Lower lobe of right lung (tissue), 2 donors: ENCODE results near the gene ABCF3. TPM values are rescaled to one million over a fixed set of nuclear protein-coding genes. Genes with fewer than 3 reads are reported as not detected.
"Not testable (repeated sequence)": the region's sequence is repeated elsewhere in the genome, so short reads cannot be mapped to it uniquely, and the experiment has no call there.

Experiments
- ATAC-seq, 2 donors: fragments of 200-7000 bp; cut with Tn5 transposase; one replicate each; pipeline ENCODE4 v1.9.1; 2020 to 2022; ENCODE audit warnings: mild to moderate bottlenecking in 2 of 2, moderate library complexity in 2 of 2
- DNase-seq: peaks from one replicate; pipeline ENCODE4 v3.0.0-alpha.2; 2020
- H3K27ac ChIP-seq: fragments of 200-600 bp; one replicate; pipeline ENCODE4 v1.8.0; 2022
- H3K27me3 ChIP-seq: fragments of 200-600 bp; one replicate; pipeline ENCODE4 v1.8.0; 2022; ENCODE audit warnings: low read depth
- H3K36me3 ChIP-seq: fragments of 200-600 bp; one replicate; pipeline ENCODE4 v1.8.0; 2022; ENCODE audit warnings: mild to moderate bottlenecking
- H3K4me1 ChIP-seq: fragments of 200-600 bp; one replicate; pipeline ENCODE4 v1.8.0; 2022
- H3K4me3 ChIP-seq: fragments of 200-600 bp; one replicate; pipeline ENCODE4 v1.8.0; 2022; ENCODE audit warnings: mild to moderate bottlenecking
- H3K9me3 ChIP-seq: fragments of 200-600 bp; one replicate; pipeline ENCODE4 v1.8.0; 2022
- CTCF ChIP-seq: fragments of 200-600 bp; IDR thresholded peaks from one replicate; pipeline ENCODE4 v1.8.0; 2022; ENCODE audit warnings: antibody characterized with exemption, mild to moderate bottlenecking
- intact Hi-C: fragments of 100-400 bp; cut with DNase I; formaldehyde crosslinking; loops from one replicate; pipeline ENCODE4 v1.11.0; 2022
- total RNA-seq: library from RNA; stranded (reverse); fragmentation: NEBNext Ultra II Directional; extraction: Animal tissue kit (Norgen Biotek cat#: 25700); gene quantifications from one replicate; pipeline ENCODE4 v1.2.1, GENCODE V29; 2021
- donor health status: DM: no; HTN: yes; CAD: no; lungs with severe emphysema.

The ABCF3 gene
- total RNA-seq, 1 donor from 2014 or later = 60.7 TPM

GRCh38 chr3:184155644-184156521, 30.1 kb upstream of the ABCF3 start:
- Histone ChIP-seq H3K4me1 (peaks cover 53% of the 10 kb centered on the region), H3K9me3 (no peaks in the 10 kb centered on the region), H3K27me3 (no peaks in the 10 kb centered on the region), H3K36me3 (no peaks in the 10 kb centered on the region), H3K4me3 (peak overlapping the region; percentile 97), H3K27ac (peak overlapping the region; percentile 88)
- TF ChIP-seq CTCF = no peak
- ATAC-seq (peak; percentile 35), DNase-seq (peak; percentile 68)
- intact Hi-C loops = no loop called here

- no peak for TF ChIP-seq CTCF
- no peaks in the 10 kb centered on the region for H3K27me3 ChIP-seq
- intact Hi-C loops = no loop called here
- peak overlapping the region; percentile 97 for H3K4me3 ChIP-seq
- no peaks in the 10 kb centered on the region for H3K9me3 ChIP-seq
- no peaks in the 10 kb centered on the region for H3K36me3 ChIP-seq
- peak overlapping the region; percentile 88 for H3K27ac ChIP-seq
- peak; percentile 59 to 63 for ATAC-seq
- H3K4me1 ChIP-seq = peaks cover 60% of the 10 kb centered on the region
- DNase-seq = no peak
Measured at GRCh38 chr3:184156522-184156955, 29.5 kb upstream of the ABCF3 start.

- TF ChIP-seq CTCF = no peak
- no peak for ATAC-seq
- Histone ChIP-seq H3K27ac (peak overlapping the region; percentile 88), H3K36me3 (peaks cover 7% of the 10 kb centered on the region), H3K4me1 (peaks cover 66% of the 10 kb centered on the region), H3K27me3 (no peaks in the 10 kb centered on the region), H3K4me3 (peak overlapping the region; percentile 97), H3K9me3 (no peaks in the 10 kb centered on the region)
- no peak for DNase-seq
- intact Hi-C loops = no loop called here
Measured at GRCh38 chr3:184157206-184157605, 28.8 kb upstream of the ABCF3 start.

GRCh38 chr3:184158404-184158803, 27.6 kb upstream of the ABCF3 start:
- Histone ChIP-seq H3K4me3 (no peak overlapping the region), H3K4me1 (peaks cover 67% of the 10 kb centered on the region), H3K27me3 (no peaks in the 10 kb centered on the region), H3K9me3 (no peaks in the 10 kb centered on the region), H3K36me3 (peaks cover 17% of the 10 kb centered on the region), H3K27ac (no peak overlapping the region)
- DNase-seq (no peak), ATAC-seq (no peak)
- intact Hi-C loops = no loop called here
- no peak for TF ChIP-seq CTCF

GRCh38 chr3:184160456-184160855, 25.5 kb upstream of the ABCF3 start:
- Histone ChIP-seq H3K27ac (peak overlapping the region; percentile 36), H3K9me3 (no peaks in the 10 kb centered on the region), H3K36me3 (peaks cover 37% of the 10 kb centered on the region), H3K27me3 (no peaks in the 10 kb centered on the region), H3K4me3 (no peak overlapping the region), H3K4me1 (peaks cover 61% of the 10 kb centered on the region)
- no peak for TF ChIP-seq CTCF
- intact Hi-C loops = no loop called here
- DNase-seq (no peak), ATAC-seq (peak; percentile 9 to 51)

- intact Hi-C loops, H3K4me3 ChIP-seq, H3K9me3 ChIP-seq, H3K27me3 ChIP-seq, H3K27ac ChIP-seq, DNase-seq: not testable (repeated sequence)
- peaks cover 47% of the 10 kb centered on the region for H3K4me1 ChIP-seq
- peaks cover 59% of the 10 kb centered on the region for H3K36me3 ChIP-seq
- peak in 1 of 2 donors; percentile 34 for ATAC-seq
Measured at GRCh38 chr3:184162571-184163070, 23.4 kb upstream of the ABCF3 start.
